CD4-positive, alpha-beta T cell treated with Interleukin-12 subunit alpha and Interleukin-12 subunit beta, for 1 hour (primary cell): ENCODE results near the gene CLTCL1.
"Not testable (repeated sequence)": the region's sequence is repeated elsewhere in the genome, so short reads cannot be mapped to it uniquely, and the experiment has no call there.

Experiments used
- DNase-seq: peaks from one replicate; pipeline ENCODE4 v3.0.0-alpha.2; 2020

CLTCL1 gene

GRCh38 chr22:19214078-19214473, 77.4 kb downstream of the CLTCL1 start:
- DNase-seq, result no peak

GRCh38 chr22:19213442-19214077, 78.0 kb downstream of the CLTCL1 start:
- DNase-seq, result no peak

GRCh38 chr22:19213001-19213400, 78.5 kb downstream of the CLTCL1 start:
- no peak for DNase-seq

GRCh38 chr22:19212302-19212870, 79.1 kb downstream of the CLTCL1 start:
- no peak for DNase-seq

GRCh38 chr22:19210188-19210587, 81.3 kb downstream of the CLTCL1 start:
- no peak for DNase-seq

GRCh38 chr22:19208287-19208847, 83.2 kb downstream of the CLTCL1 start:
- DNase-seq, result no peak

- no peak for DNase-seq
These were observed 83.6 kb downstream of the CLTCL1 start for GRCh38 chr22:19207884-19208283.

GRCh38 chr22:19207401-19207808, 84.1 kb downstream of the CLTCL1 start:
- no peak for DNase-seq

GRCh38 chr22:19206287-19206686, 85.2 kb downstream of the CLTCL1 start:
- no peak for DNase-seq

- DNase-seq, result no peak
These were observed 86.9 kb downstream of the CLTCL1 start for GRCh38 chr22:19204640-19205039.

GRCh38 chr22:19203834-19204233, 87.7 kb downstream of the CLTCL1 start:
- DNase-seq, result no peak

- DNase-seq, result not testable (repeated sequence)
These were observed 88.7 kb downstream of the CLTCL1 start for GRCh38 chr22:19202799-19203186.

- DNase-seq, result no peak
These were observed 89.4 kb downstream of the CLTCL1 start for GRCh38 chr22:19201869-19202798.

- no peak for DNase-seq
These were observed 90.2 kb downstream of the CLTCL1 start for GRCh38 chr22:19201130-19201868.

GRCh38 chr22:19199479-19199878, 92.0 kb downstream of the CLTCL1 start:
- DNase-seq, result no peak

- no peak for DNase-seq
These were observed 93.3 kb downstream of the CLTCL1 start for GRCh38 chr22:19197997-19198865.

- no peak for DNase-seq
These were observed 94.5 kb downstream of the CLTCL1 start for GRCh38 chr22:19196841-19197612.

- DNase-seq, result no peak
These were observed 95.5 kb downstream of the CLTCL1 start for GRCh38 chr22:19195796-19196731.

GRCh38 chr22:19194766-19195536, 96.6 kb downstream of the CLTCL1 start:
- no peak for DNase-seq
